PFSK-1 (cell line): ENCODE measurements around the gene INTS3.

Source experiments
- FOXP2 ChIP-seq: optimal IDR thresholded peaks from 2 replicates; pipeline ENCODE3; 2011; ENCODE audit warnings: borderline replicate concordance, control low read depth, inconsistent platforms; ENCODE audit not compliant: insufficient read depth; ENCODE audit errors: extremely low read length, extremely low read depth
- POLR2AphosphoS5 ChIP-seq: IDR thresholded peaks from 2 replicates; pipeline ENCODE4 v1.6.1; 2012; ENCODE audit warnings: low read depth, mild to moderate bottlenecking, control low read depth, low read length, moderate library complexity
- SIN3A ChIP-seq: IDR thresholded peaks from 2 replicates; pipeline ENCODE4 v1.6.1; 2012; ENCODE audit warnings: mild to moderate bottlenecking, low read length, moderate library complexity, borderline replicate concordance; ENCODE audit not compliant: insufficient read depth
- TAF1 ChIP-seq: IDR thresholded peaks from 2 replicates; pipeline ENCODE4 v1.6.1; 2012; ENCODE audit warnings: low read length, control low read depth, borderline replicate concordance; ENCODE audit not compliant: insufficient read depth
- TF ChIP-seq, protein P1 (sequence below), 2 experiments: IDR thresholded peaks; 2 replicates each; pipeline versions ENCODE4 v1.6.1 to v1.8.0; 2011 to 2012; ENCODE audit warnings: low read depth in 2 of 2, low read length in 2 of 2, control low read depth in 1 of 2, inconsistent platforms in 1 of 2, mild to moderate bottlenecking in 1 of 2, moderate library complexity in 1 of 2; ENCODE audit not compliant: insufficient read depth in 1 of 2

The INTS3 gene

DNA sequence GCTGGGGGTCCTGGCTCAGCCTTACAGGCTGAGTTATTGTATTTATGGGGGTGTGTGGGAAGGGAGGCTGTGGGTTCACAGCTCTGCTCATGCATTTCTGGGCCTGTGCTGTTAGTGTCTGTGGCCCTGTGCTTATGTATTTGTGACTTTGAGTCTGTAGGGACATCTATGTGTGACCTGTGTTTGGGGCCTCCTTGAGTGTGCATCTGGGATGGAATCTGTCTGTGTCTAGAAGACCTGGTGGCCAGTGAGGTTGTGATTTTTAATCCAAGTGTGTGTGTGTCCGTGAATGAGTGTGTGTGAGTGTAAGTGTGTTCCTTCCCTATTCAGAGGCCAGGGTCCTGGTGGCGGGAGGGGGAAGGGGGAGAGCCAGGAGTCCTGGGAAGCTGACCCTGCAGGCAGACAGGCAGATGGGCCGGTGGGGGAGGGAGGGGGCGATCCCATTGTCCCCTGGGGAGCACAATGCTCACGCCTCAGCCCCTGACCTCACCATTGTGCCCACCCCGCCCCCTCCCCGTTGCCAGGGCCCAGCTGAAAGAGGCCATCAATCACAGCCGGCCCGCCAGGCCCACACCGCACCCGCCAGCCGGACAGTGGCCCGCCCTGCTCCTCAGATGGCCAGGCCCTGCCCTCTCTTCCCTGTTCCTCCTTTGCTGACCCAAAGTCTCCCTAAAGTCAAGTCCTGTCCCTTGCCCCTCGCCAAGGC, 66.9 kb downstream of the INTS3 start:
- no peak for TF ChIP-seq FOXP2
- TF ChIP-seq POLR2AphosphoS5: no peak
- TF ChIP-seq, protein P1, sequence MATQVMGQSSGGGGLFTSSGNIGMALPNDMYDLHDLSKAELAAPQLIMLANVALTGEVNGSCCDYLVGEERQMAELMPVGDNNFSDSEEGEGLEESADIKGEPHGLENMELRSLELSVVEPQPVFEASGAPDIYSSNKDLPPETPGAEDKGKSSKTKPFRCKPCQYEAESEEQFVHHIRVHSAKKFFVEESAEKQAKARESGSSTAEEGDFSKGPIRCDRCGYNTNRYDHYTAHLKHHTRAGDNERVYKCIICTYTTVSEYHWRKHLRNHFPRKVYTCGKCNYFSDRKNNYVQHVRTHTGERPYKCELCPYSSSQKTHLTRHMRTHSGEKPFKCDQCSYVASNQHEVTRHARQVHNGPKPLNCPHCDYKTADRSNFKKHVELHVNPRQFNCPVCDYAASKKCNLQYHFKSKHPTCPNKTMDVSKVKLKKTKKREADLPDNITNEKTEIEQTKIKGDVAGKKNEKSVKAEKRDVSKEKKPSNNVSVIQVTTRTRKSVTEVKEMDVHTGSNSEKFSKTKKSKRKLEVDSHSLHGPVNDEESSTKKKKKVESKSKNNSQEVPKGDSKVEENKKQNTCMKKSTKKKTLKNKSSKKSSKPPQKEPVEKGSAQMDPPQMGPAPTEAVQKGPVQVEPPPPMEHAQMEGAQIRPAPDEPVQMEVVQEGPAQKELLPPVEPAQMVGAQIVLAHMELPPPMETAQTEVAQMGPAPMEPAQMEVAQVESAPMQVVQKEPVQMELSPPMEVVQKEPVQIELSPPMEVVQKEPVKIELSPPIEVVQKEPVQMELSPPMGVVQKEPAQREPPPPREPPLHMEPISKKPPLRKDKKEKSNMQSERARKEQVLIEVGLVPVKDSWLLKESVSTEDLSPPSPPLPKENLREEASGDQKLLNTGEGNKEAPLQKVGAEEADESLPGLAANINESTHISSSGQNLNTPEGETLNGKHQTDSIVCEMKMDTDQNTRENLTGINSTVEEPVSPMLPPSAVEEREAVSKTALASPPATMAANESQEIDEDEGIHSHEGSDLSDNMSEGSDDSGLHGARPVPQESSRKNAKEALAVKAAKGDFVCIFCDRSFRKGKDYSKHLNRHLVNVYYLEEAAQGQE (IDR thresholded peaks at IDR 0.05; ENCODE audit: insufficient read depth in 1 of 2, low read depth in 2 of 2, low read length in 2 of 2): no peak
- TF ChIP-seq TAF1: no peak
- no peak for TF ChIP-seq SIN3A

DNA sequence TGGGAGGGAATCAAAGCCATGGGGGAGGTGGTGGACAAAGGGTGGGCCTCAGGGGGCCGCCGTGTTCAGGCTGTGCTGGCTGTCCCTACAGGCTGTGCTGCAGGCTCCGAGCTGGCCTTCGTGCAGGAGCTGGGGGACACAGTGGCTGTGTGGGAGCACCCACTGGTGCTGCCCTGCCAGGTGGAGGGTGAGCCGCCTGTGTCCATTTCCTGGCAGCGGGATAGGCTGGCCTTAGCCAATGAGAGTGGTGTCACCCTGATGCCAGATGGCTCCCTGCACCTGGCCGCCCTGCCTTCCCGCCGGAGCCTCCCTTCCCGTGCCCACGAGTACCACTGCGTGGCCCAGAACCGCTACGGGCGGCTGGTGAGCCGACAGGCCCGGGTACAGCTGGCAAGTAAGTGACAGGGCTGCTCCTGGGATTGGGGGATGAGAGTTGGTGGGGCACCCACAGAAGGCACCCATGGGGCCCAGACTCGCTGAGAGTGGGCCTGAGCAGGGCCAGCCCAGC, 67.5 kb downstream of the INTS3 start:
- no peak for TF ChIP-seq POLR2AphosphoS5
- TF ChIP-seq, protein P1 (IDR thresholded peaks at IDR 0.05; ENCODE audit: insufficient read depth in 1 of 2, low read depth in 2 of 2, low read length in 2 of 2): no peak
- no peak for TF ChIP-seq SIN3A
- TF ChIP-seq FOXP2: no peak
- no peak for TF ChIP-seq TAF1

DNA sequence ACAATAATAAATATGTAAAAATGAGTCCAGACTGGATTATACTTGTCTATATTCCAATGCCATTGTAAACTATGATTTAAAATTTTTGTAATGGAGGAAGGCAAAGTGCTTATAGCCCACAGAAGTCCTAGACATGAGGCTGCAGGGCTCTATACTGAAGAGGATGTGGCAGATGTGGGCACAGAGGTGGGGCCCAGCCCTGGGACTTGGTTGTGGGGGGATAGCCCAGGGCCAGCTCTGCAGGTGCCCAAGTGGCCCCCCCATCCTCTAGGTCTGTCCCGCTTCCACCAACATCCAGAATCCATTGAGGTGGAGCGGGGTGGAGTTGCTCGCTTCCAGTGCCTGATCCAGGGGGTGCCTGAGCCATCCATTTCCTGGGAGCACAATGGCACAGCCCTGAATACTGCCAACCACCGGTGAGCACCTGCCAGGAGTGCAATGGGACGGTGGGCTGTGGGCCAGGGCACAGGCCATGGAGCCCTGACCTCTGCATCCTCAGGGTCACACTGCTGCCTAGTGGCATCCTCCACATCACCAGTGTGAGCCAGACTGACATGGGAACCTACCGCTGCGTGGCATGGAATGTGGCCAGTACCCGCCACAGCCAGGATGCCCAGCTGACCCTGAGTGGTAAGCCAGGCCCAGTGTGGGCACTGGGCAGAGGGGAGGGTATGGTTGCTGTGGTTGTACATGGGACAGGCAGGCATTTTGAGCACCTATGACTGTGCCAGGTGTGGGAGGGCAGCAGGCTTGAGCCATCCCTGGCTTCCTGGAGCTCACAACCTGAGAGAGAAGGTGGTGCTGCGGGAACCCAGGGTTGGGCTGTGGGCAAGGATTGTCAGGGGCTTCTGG, 68.3 kb downstream of the INTS3 start:
- no peak for TF ChIP-seq POLR2AphosphoS5
- no peak for TF ChIP-seq FOXP2
- no peak for TF ChIP-seq TAF1
- no peak for TF ChIP-seq SIN3A
- TF ChIP-seq, protein P1 (IDR thresholded peaks at IDR 0.05; ENCODE audit: insufficient read depth in 1 of 2, low read depth in 2 of 2, low read length in 2 of 2): no peak

DNA sequence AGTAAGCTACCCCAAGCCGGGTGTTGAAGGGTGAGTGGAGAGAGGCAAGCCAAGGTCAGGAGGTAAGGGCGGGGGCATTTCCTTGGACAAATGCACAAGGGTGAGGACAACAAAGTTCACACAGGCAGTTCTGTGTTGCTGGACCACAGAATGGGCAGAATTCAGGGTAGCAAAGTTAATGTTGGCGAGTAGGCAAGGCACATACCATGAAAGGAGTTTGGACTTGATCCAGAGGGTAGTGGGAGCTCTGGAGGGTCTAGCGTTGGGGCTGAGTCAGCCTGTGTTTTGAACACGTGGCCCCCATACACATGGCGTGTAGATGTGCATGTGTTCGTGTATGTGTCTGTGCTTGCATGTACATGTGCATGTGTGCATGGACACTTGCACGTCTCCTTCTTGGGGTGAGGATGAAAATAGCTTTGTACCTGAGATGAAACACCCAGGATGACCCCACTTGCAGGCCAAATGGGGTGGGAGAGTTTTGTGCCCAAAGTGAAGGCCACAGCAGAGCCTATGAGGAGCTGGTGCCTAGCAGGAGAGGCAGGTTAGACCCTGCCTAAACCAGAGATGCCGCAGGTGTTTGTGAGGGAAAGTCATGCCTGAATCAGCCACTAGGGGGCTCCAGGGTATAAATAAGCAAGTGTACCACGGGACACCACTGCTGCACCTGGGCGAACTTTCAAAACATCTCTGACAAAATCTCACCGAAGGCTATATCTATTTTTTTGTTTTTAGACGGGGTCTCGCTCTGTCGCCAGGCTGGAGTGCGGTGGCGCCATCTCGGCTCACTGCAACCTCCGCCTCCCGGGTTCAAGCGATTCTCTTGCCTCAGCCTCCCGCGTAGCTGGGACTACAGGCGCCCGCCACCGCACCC, 69.2 kb downstream of the INTS3 start:
- TF ChIP-seq FOXP2 (no peak), POLR2AphosphoS5 (no peak), TAF1 (no peak), SIN3A (no peak)
- TF ChIP-seq, protein P1 (IDR thresholded peaks at IDR 0.05; ENCODE audit: insufficient read depth in 1 of 2, low read depth in 2 of 2, low read length in 2 of 2): no peak
